Mesenchymal stem cell (in vitro differentiated cells and primary cell): ENCODE data around the gene AMACR.

Experiments
- DNase-seq: peaks from one replicate; pipeline ENCODE4 v3.0.0-alpha.2; 2013
- H2AFZ ChIP-seq: one replicate; pipeline ENCODE4 v1.6.1; 2013; ENCODE audit warnings: low read depth, mild to moderate bottlenecking, control low read depth, inconsistent platforms, low read length, moderate library complexity
- H2AK5ac ChIP-seq: 2 replicates; pipeline ENCODE4 v1.6.1; 2013; ENCODE audit warnings: low read length, moderate library complexity, mild to moderate bottlenecking, inconsistent platforms; ENCODE audit not compliant: severe bottlenecking
- H2BK120ac ChIP-seq: one replicate; pipeline ENCODE4 v1.6.1; 2013; ENCODE audit warnings: low read depth, mild to moderate bottlenecking, inconsistent platforms, low read length, moderate library complexity
- H2BK12ac ChIP-seq, 2 experiments: one replicate each; pipeline ENCODE4 v1.6.1; 2013; ENCODE audit warnings: inconsistent platforms in 2 of 2, low read length in 2 of 2, mild to moderate bottlenecking in 2 of 2, moderate library complexity in 2 of 2, control low read depth in 1 of 2
- H2BK15ac ChIP-seq: one replicate; pipeline ENCODE4 v1.6.1; 2013; ENCODE audit warnings: mild to moderate bottlenecking, low read depth, inconsistent platforms; ENCODE audit not compliant: poor library complexity, severe bottlenecking
- H2BK5ac ChIP-seq: 2 replicates; pipeline ENCODE4 v1.6.1; 2013; ENCODE audit warnings: low read depth, mild to moderate bottlenecking, low read length, control low read depth, inconsistent platforms; ENCODE audit not compliant: poor library complexity, severe bottlenecking
- H3K14ac ChIP-seq, 2 experiments: one replicate each; pipeline ENCODE4 v1.6.1; 2013; ENCODE audit warnings: inconsistent platforms in 2 of 2, low read length in 2 of 2, control low read depth in 1 of 2, mild to moderate bottlenecking in 1 of 2, moderate library complexity in 1 of 2
- H3K18ac ChIP-seq, 2 experiments: one replicate each; pipeline ENCODE4 v1.6.1; 2013; ENCODE audit warnings: inconsistent platforms in 2 of 2, low read length in 2 of 2, control low read depth in 1 of 2, low read depth in 1 of 2, mild to moderate bottlenecking in 1 of 2
- H3K23ac ChIP-seq, 2 experiments: one replicate each; pipeline ENCODE4 v1.6.1; 2013; ENCODE audit warnings: inconsistent platforms in 2 of 2, low read length in 2 of 2, mild to moderate bottlenecking in 2 of 2, moderate library complexity in 2 of 2, control low read depth in 1 of 2
- H3K27ac ChIP-seq: 2 replicates; pipeline ENCODE4 v1.5.1; 2013; ENCODE audit warnings: mild to moderate bottlenecking, moderate library complexity, low read length, control low read depth, inconsistent platforms; ENCODE audit not compliant: poor library complexity, severe bottlenecking
- H3K27me3 ChIP-seq, 2 experiments: 2 replicates each; pipeline versions ENCODE4 v1.6.1 to v1.7.0; 2013; ENCODE audit warnings: low read length in 2 of 2, mild to moderate bottlenecking in 2 of 2, moderate library complexity in 2 of 2, control low read depth in 1 of 2, inconsistent platforms in 1 of 2; ENCODE audit not compliant: control insufficient read depth in 1 of 2, insufficient read depth in 1 of 2
- H3K36me3 ChIP-seq, 2 experiments: 2 replicates each; pipeline versions ENCODE4 v1.6.1 to v1.7.0; 2013; ENCODE audit warnings: low read length in 2 of 2, control low read depth in 1 of 2, inconsistent platforms in 1 of 2, low read depth in 1 of 2, mild to moderate bottlenecking in 1 of 2; ENCODE audit not compliant: insufficient read depth in 2 of 2, control insufficient read depth in 1 of 2
- H3K4ac ChIP-seq, 2 experiments: one replicate each; pipeline ENCODE4 v1.6.1; 2013; ENCODE audit warnings: inconsistent platforms in 2 of 2, low read length in 2 of 2, mild to moderate bottlenecking in 2 of 2, moderate library complexity in 2 of 2, control low read depth in 1 of 2, low read depth in 1 of 2
- H3K4me1 ChIP-seq: 2 replicates; pipeline ENCODE4 v1.6.1; 2013; ENCODE audit warnings: low read depth, low read length, control low read depth; ENCODE audit not compliant: control insufficient read depth, insufficient read depth
- H3K4me2 ChIP-seq: 2 replicates; pipeline ENCODE4 v1.6.1; 2013; ENCODE audit warnings: low read length, mild to moderate bottlenecking, inconsistent platforms; ENCODE audit not compliant: poor library complexity, severe bottlenecking
- H3K4me3 ChIP-seq, 2 experiments: 2 replicates each; pipeline versions ENCODE4 v1.5.1 to v1.7.0; 2013; ENCODE audit warnings: low read length in 2 of 2, mild to moderate bottlenecking in 2 of 2, control low read depth in 1 of 2, low read depth in 1 of 2; ENCODE audit not compliant: insufficient read depth in 1 of 2
- H3K79me1 ChIP-seq: replicated peaks from 2 replicates; pipeline ENCODE4 v1.6.1; 2013; ENCODE audit warnings: mild to moderate bottlenecking, control low read depth, low read length, inconsistent platforms; ENCODE audit not compliant: poor library complexity, severe bottlenecking
- H3K9ac ChIP-seq: 2 replicates; pipeline ENCODE4 v1.7.0; 2013; ENCODE audit warnings: mild to moderate bottlenecking, low read length, moderate library complexity
- H3K9me3 ChIP-seq: 2 replicates; pipeline ENCODE4 v1.7.0; 2013; ENCODE audit warnings: mild to moderate bottlenecking, low read length; ENCODE audit not compliant: control insufficient read depth
- H4K8ac ChIP-seq: one replicate; pipeline ENCODE4 v1.6.1; 2013; ENCODE audit warnings: inconsistent platforms, mild to moderate bottlenecking, low read length, moderate library complexity
- H4K91ac ChIP-seq: one replicate; pipeline ENCODE4 v1.6.1; 2013; ENCODE audit warnings: mild to moderate bottlenecking, low read length, inconsistent platforms
- WGBS: methylation state at CpG from one replicate; pipeline ENCODE4 v1.1.7; 2013; ENCODE audit warnings: mixed read lengths; 5-methylcytosine and 5-hydroxymethylcytosine counted together

The AMACR gene

GRCh38 chr5:33975852-33976251, 32.0 kb downstream of the AMACR start:
- Histone ChIP-seq H3K9me3 (no peaks in the 10 kb centered on the region), H3K79me1 (no peaks in the 10 kb centered on the region), H3K27ac (no peak overlapping the region), H4K8ac (no peak overlapping the region), H2BK15ac (no peak overlapping the region), H3K4me1 (no peaks in the 10 kb centered on the region), H3K27me3 (no peaks in the 10 kb centered on the region), H3K4ac (no peak overlapping the region), H3K36me3 (no peaks in the 10 kb centered on the region), H3K4me2 (no peak overlapping the region), H3K9ac (no peak overlapping the region), H3K23ac (no peak overlapping the region), H3K14ac (no peak overlapping the region), H4K91ac (no peak overlapping the region), H2AK5ac (no peak overlapping the region), H3K18ac (no peak overlapping the region), H2BK120ac (no peak overlapping the region), H3K4me3 (no peak overlapping the region), H2BK12ac (no peak overlapping the region), H2BK5ac (no peak overlapping the region), H2AFZ (no peak overlapping the region)
- no peak for DNase-seq
- WGBS = 10% methylated on average over 5 of the region's 5 CpGs

DNA sequence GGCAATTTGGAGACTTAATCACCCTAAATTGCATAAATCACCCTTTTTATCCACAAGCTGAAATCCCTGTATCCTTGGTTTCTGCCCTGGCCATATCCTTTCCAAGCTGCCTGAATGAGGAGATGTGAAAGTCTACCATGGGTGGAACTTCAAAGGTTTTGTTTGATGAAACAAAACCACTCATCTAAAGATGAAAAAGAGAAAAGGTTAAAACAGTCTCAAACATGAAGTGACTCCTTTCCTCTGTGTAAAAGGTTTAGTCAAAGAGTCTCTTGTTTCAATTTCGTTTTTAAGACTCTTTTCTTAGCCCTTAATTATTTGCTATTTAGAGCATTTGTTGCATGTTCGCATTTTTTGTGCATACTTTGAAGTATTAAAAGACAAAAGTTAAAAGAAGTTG, 34.6 kb downstream of the AMACR start:
- H4K8ac ChIP-seq = no peak overlapping the region
- no peak overlapping the region for H3K27ac ChIP-seq
- no peak overlapping the region for H2BK120ac ChIP-seq
- no peak overlapping the region for H3K14ac ChIP-seq
- no peaks in the 10 kb centered on the region for H3K27me3 ChIP-seq
- no peak overlapping the region for H2BK12ac ChIP-seq
- H3K9me3 ChIP-seq = no peaks in the 10 kb centered on the region
- no peaks in the 10 kb centered on the region for H3K79me1 ChIP-seq
- no peak overlapping the region for H3K4ac ChIP-seq
- H3K9ac ChIP-seq = no peak overlapping the region
- H3K18ac ChIP-seq = no peak overlapping the region
- no peaks in the 10 kb centered on the region for H3K36me3 ChIP-seq
- H2BK5ac ChIP-seq = no peak overlapping the region
- H2AFZ ChIP-seq = no peak overlapping the region
- 100% methylated on average over 2 of the region's 2 CpGs for WGBS
- H3K4me1 ChIP-seq = no peaks in the 10 kb centered on the region
- H2AK5ac ChIP-seq = no peak overlapping the region
- DNase-seq = no peak
- no peak overlapping the region for H3K4me2 ChIP-seq
- no peak overlapping the region for H2BK15ac ChIP-seq
- H3K4me3 ChIP-seq = no peak overlapping the region
- H4K91ac ChIP-seq = no peak overlapping the region
- H3K23ac ChIP-seq = no peak overlapping the region

DNA sequence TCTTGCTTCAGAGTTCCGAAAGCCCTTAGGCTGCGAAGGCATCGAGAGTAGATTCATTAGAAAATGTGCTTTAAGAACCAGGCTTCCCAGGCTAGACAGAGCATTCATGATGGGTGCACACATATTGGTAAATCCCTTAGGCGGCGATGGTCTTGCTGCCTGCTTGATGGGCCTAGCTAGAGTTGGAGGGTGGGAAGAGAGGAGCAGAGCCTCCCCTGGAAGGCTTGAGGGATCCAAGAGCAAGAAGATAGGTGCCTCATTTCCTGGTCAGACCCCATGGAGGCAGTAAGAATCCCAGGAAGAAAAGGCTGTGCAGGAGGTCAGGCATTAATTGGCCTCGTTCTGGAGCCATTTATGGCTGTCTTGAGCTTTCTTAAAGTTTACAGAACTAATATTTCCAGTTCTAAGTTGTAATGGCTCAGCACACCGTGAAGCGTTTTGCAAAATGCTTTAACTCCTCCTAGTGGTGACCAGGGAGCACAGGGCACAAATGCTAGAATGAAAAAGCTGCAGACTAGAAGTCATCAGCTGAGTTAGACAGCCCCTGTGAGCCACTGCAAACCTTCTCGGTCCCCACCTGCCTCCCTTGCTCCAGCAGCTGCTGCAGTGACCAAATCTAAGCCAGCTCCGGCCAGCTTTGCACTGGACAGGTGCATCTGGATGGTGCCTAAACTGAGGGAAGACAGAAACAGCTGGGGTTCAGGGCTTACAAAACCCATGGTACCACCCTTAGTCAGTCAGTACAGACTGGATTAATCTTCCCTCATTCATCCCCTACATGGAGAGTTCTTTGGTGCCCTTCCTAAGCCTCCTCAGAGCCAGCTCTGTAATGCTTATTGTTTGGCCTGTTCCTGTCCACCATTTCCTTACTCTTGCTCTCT, 38.0 kb downstream of the AMACR start:
- Histone ChIP-seq H2BK15ac (no peak overlapping the region), H2AFZ (no peak overlapping the region), H3K9ac (peak overlapping the region; percentile 7), H3K4me3 (no peak overlapping the region), H3K23ac (no peak overlapping the region), H3K18ac (peak overlapping the region in 1 of 2 experiments; percentile 5), H3K36me3 (no peaks in the 10 kb centered on the region), H3K27me3 (no peaks in the 10 kb centered on the region), H3K79me1 (no peaks in the 10 kb centered on the region), H2BK12ac (peak overlapping the region in 1 of 2 experiments; percentile 45), H3K9me3 (no peaks in the 10 kb centered on the region), H4K91ac (no peak overlapping the region), H2BK5ac (no peak overlapping the region), H2AK5ac (no peak overlapping the region), H3K14ac (no peak overlapping the region), H3K4me1 (no peaks in the 10 kb centered on the region), H4K8ac (no peak overlapping the region), H2BK120ac (no peak overlapping the region), H3K27ac (no peak overlapping the region), H3K4me2 (no peak overlapping the region), H3K4ac (no peak overlapping the region)
- peak; percentile 67 for DNase-seq
- WGBS = 55% methylated on average over 10 of the region's 10 CpGs

- H3K9me3 ChIP-seq = no peaks in the 10 kb centered on the region
- 96% methylated on average over 2 of the region's 3 CpGs for WGBS
- no peak overlapping the region for H2BK15ac ChIP-seq
These were observed 39.4 kb downstream of the AMACR start for GRCh38 chr5:33968211-33969005.

More at GRCh38 chr5:33968211-33969005, 39.4 kb downstream of the AMACR start:
- Histone ChIP-seq H3K36me3 (no peaks in the 10 kb centered on the region), H3K18ac (no peak overlapping the region), H3K4me2 (no peak overlapping the region), H3K4ac (no peak overlapping the region), H3K4me3 (no peak overlapping the region), H3K23ac (no peak overlapping the region), H3K27me3 (peaks cover 0 to 5% of the 10 kb centered on the region in 2 experiments), H3K4me1 (no peaks in the 10 kb centered on the region), H3K14ac (no peak overlapping the region), H3K79me1 (no peaks in the 10 kb centered on the region), H4K8ac (no peak overlapping the region), H2BK5ac (no peak overlapping the region), H3K27ac (no peak overlapping the region), H2AK5ac (no peak overlapping the region), H2BK12ac (no peak overlapping the region), H2AFZ (no peak overlapping the region), H3K9ac (no peak overlapping the region), H2BK120ac (no peak overlapping the region), H4K91ac (no peak overlapping the region)
- DNase-seq = no peak
